ENCODE results near the gene STARD8. TPM values are rescaled to one million over a fixed set of nuclear protein-coding genes. Genes with fewer than 3 reads are reported as not detected.

The STARD8 gene
- total RNA-seq, 1 donor from 2014 or later: 14.0 TPM

- Histone ChIP-seq H3K27me3 (no peaks in the 10 kb centered on the region), H3K4me3 (no peak overlapping the region), H3K27ac (no peak overlapping the region), H3K36me3 (no peaks in the 10 kb centered on the region), H3K9me3 (no peaks in the 10 kb centered on the region), H3K4me1 (peaks cover 7% of the 10 kb centered on the region)
- DNase-seq (ENCODE audit: extremely low spot score in 2 of 2): no peak
- TF ChIP-seq POLR2AphosphoS5 (IDR thresholded peaks at IDR 0.05; ENCODE audit: insufficient read depth in 1 of 2, low read depth in 1 of 2): no peak
- TF ChIP-seq CTCF (IDR thresholded peaks at IDR 0.05): no peak
- no peak for TF ChIP-seq POLR2A (IDR thresholded peaks at IDR 0.05)
- intact Hi-C loops (cut with DNase I): loop anchor here (5.0 kb wide), 1 partner anchor 1972 kb away; no protein-coding TSS in a partner anchor
Observed at GRCh38 chrX:68644861-68645260, 2.6 kb upstream of the STARD8 start.

GRCh38 chrX:68646421-68646820, 1.0 kb upstream of the STARD8 start:
- TF ChIP-seq POLR2AphosphoS5 (IDR thresholded peaks at IDR 0.05; ENCODE audit: insufficient read depth in 1 of 2, low read depth in 1 of 2): no peak
- TF ChIP-seq POLR2A (IDR thresholded peaks at IDR 0.05): no peak
- TF ChIP-seq CTCF (IDR thresholded peaks at IDR 0.05): no peak
- no peak overlapping the region for H3K27ac ChIP-seq
- peaks cover 7% of the 10 kb centered on the region for H3K4me1 ChIP-seq
- no peak overlapping the region for H3K4me3 ChIP-seq
- peak in 1 of 2 donors; percentile 77 for DNase-seq (ENCODE audit: extremely low spot score in 2 of 2)
- intact Hi-C loops (cut with DNase I): loop anchor here (5.0 kb wide), 1 partner anchor 1971 kb away; no protein-coding TSS in a partner anchor
- no peaks in the 10 kb centered on the region for H3K27me3 ChIP-seq
- no peaks in the 10 kb centered on the region for H3K36me3 ChIP-seq
- no peaks in the 10 kb centered on the region for H3K9me3 ChIP-seq

- no peaks in the 10 kb centered on the region for H3K27me3 ChIP-seq
- no peaks in the 10 kb centered on the region for H3K36me3 ChIP-seq
- intact Hi-C loops (cut with DNase I): loop anchor here (5.0 kb wide), 1 partner anchor 1968 kb away; no protein-coding TSS in a partner anchor
- DNase-seq (ENCODE audit: extremely low spot score in 2 of 2): no peak
- H3K9me3 ChIP-seq: no peaks in the 10 kb centered on the region
- peaks cover 7% of the 10 kb centered on the region for H3K4me1 ChIP-seq
- no peak overlapping the region for H3K4me3 ChIP-seq
- TF ChIP-seq POLR2A (IDR thresholded peaks at IDR 0.05) (no peak), POLR2AphosphoS5 (IDR thresholded peaks at IDR 0.05; ENCODE audit: insufficient read depth in 1 of 2, low read depth in 1 of 2) (no peak), CTCF (IDR thresholded peaks at IDR 0.05) (no peak)
- no peak overlapping the region for H3K27ac ChIP-seq
Observed at GRCh38 chrX:68648960-68649359, 1.5 kb downstream of the STARD8 start.

GRCh38 chrX:68650491-68650890, 3.0 kb downstream of the STARD8 start:
- intact Hi-C loops (cut with DNase I): no loop called here
- Histone ChIP-seq H3K27me3 (no peaks in the 10 kb centered on the region), H3K4me3 (no peak overlapping the region), H3K36me3 (no peaks in the 10 kb centered on the region), H3K4me1 (peaks cover 7% of the 10 kb centered on the region), H3K9me3 (no peaks in the 10 kb centered on the region), H3K27ac (no peak overlapping the region)
- no peak for TF ChIP-seq POLR2AphosphoS5 (IDR thresholded peaks at IDR 0.05; ENCODE audit: insufficient read depth in 1 of 2, low read depth in 1 of 2)
- TF ChIP-seq CTCF (IDR thresholded peaks at IDR 0.05): no peak
- no peak for TF ChIP-seq POLR2A (IDR thresholded peaks at IDR 0.05)
- DNase-seq (ENCODE audit: extremely low spot score in 2 of 2): no peak

DNA sequence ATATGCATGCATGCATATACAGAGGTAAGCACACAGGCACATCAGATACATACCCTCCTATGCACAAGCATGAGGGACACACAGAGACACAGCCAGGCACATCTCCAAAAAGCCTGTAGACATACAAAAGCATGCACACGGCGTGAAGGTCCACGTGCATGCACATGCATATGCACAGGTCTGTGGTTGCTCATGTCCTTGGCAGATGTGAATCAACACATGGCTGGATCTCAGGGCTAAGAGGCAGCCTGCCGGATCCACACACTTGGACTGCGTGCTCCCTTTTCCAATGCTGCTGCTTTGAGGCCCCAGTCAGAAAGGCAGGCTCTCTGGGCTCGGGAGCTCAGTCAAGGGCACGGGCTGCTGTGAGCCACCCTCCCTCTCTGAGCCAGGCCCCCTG, 3.6 kb downstream of the STARD8 start:
- Histone ChIP-seq H3K36me3 (no peaks in the 10 kb centered on the region), H3K4me3 (no peak overlapping the region), H3K9me3 (no peaks in the 10 kb centered on the region), H3K27ac (no peak overlapping the region), H3K27me3 (no peaks in the 10 kb centered on the region), H3K4me1 (peaks cover 7% of the 10 kb centered on the region)
- intact Hi-C loops (cut with DNase I): no loop called here
- no peak for TF ChIP-seq POLR2AphosphoS5 (IDR thresholded peaks at IDR 0.05; ENCODE audit: insufficient read depth in 1 of 2, low read depth in 1 of 2)
- TF ChIP-seq POLR2A (IDR thresholded peaks at IDR 0.05): no peak
- TF ChIP-seq CTCF (IDR thresholded peaks at IDR 0.05): no peak
- no peak for DNase-seq (ENCODE audit: extremely low spot score in 2 of 2)

Measured in vagina (tissue), 2 donors.